Left ventricle myocardium superior (tissue), 1 donor: ENCODE measurements around the gene FLYWCH1. TPM values are rescaled to one million over a fixed set of nuclear protein-coding genes. Genes with fewer than 3 reads are reported as not detected.

ENCODE experiments used
- ATAC-seq: fragments of 200-7000 bp; cut with Tn5 transposase; one replicate; pipeline ENCODE4 v1.9.1; 2020; ENCODE audit warnings: mild to moderate bottlenecking, moderate library complexity
- DNase-seq: peaks from one replicate; pipeline ENCODE4 v3.0.0-alpha.2; 2020
- intact Hi-C: fragments of 100-400 bp; cut with micrococcal nuclease; formaldehyde crosslinking; loops from one replicate; pipeline ENCODE4 v1.11.0; 2022
- total RNA-seq: library from RNA; stranded (reverse); fragmentation: NEBNext Ultra II Directional; extraction: Animal tissue kit (Norgen Biotek cat#: 25700); gene quantifications from one replicate; pipeline ENCODE4 v1.2.1, GENCODE V29; 2021
- donor health status: DM: no; HTN: yes; CAD: no; lungs with severe emphysema.

The FLYWCH1 gene
- total RNA-seq, 1 donor from 2014 or later, result 36.1 TPM

GRCh38 chr16:2963723-2964474, 52.2 kb downstream of the FLYWCH1 start, which contains the start of gene KREMEN2:
TSS of gene KREMEN2 (plus strand) at chr16:2964275. CDS start at chr16:2964521, 246 bp downstream.
- ATAC-seq (no peak), DNase-seq (no peak)
- intact Hi-C loops, result no loop called here

DNA sequence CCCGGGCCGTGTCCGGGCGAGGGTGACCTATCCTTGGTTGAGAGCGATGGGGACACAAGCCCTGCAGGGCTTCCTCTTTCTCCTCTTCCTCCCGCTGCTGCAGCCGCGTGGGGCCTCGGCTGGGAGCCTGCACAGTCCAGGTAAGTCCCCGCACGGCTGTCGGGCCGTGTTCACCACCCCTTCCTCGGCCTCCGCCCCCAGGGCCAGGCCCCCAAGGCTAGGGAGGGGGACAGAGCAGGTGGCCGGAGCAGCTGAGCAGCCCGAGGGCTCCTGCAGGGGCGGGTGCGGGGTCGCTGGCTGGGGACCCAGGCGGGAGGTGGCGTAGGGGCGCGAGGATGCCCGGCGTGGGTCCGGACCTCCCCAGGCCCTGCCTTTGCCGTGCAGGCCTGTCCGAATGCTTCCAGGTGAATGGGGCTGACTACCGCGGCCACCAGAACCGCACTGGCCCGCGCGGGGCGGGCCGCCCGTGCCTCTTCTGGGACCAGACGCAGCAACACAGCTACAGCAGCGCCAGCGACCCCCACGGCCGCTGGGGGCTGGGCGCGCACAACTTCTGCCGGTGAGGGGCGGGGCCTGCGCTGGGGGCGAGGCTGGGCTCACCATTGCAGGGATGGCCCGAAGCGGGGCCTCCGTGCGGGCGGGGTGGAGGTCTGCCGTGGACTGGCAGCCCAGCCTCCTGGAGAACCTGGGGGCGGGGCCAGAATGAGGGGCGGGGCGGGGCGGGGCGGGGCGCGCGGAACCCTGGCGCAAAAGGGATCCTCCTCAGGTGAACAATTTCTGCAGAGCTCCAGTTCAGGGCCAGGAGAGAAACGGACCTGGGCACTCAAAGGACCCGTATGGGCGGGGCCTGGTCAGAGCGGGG, 53.0 kb downstream of the FLYWCH1 start:
- intact Hi-C loops, result no loop called here
- no peak for DNase-seq
- no peak for ATAC-seq

DNA sequence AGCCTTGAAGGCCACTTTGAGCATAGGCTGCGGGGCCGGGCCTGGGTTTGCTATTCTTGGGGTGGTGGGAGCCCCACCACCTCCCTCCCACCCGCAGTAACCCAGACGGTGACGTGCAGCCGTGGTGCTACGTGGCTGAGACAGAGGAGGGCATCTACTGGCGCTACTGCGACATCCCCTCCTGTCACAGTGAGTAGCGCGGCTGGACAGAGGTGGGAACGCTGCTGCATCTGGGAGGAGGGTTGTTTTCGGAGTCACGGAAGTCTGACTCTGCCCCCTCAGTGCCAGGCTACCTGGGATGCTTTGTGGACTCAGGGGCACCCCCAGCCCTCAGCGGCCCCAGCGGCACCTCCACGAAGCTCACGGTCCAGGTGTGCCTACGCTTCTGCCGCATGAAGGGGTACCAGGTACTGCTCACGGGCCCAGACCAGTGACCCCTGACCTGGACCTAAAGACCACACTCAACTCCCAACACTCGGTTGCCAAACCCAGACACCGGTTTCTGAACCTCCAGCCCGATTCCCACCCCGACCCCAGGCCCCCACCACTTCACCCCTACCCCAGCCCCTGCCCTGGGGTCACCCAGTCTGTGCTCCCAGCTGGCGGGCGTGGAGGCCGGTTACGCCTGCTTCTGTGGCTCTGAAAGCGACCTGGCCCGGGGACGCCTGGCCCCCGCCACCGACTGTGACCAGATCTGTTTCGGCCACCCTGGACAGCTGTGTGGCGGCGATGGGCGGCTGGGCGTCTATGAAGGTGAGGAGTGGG, 54.5 kb downstream of the FLYWCH1 start:
- DNase-seq (peak; percentile 22), ATAC-seq (no peak)
- intact Hi-C loops, result no loop called here

DNA sequence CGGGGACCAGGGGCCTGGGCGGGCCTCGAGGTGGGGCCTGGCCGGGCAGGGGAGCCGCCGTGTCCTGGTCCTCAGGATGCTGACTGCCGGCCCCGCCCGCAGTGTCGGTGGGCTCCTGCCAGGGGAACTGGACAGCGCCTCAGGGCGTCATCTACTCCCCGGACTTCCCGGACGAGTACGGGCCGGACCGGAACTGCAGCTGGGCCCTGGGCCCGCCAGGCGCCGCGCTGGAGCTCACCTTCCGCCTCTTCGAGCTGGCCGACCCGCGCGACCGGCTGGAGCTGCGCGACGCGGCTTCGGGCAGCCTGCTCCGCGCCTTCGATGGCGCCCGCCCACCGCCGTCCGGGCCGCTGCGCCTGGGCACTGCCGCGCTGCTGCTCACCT, 55.1 kb downstream of the FLYWCH1 start:
- DNase-seq (peak; percentile 57), ATAC-seq (no peak)
- intact Hi-C loops, result no loop called here

GRCh38 chr16:2967211-2967631, 55.5 kb downstream of the FLYWCH1 start:
- no peak for ATAC-seq
- intact Hi-C loops, result no loop called here
- DNase-seq, result no peak

GRCh38 chr16:2967721-2968161, 56.0 kb downstream of the FLYWCH1 start:
- DNase-seq (no peak), ATAC-seq (no peak)
- intact Hi-C loops, result no loop called here

GRCh38 chr16:2968368-2968737, 56.6 kb downstream of the FLYWCH1 start:
- DNase-seq (no peak), ATAC-seq (no peak)
- intact Hi-C loops, result no loop called here

GRCh38 chr16:2968738-2969544, 57.2 kb downstream of the FLYWCH1 start, which contains the start of gene PAQR4:
TSS of gene PAQR4 (plus strand) at chr16:2969348. CDS start at chr16:2969675, 327 bp downstream.
- peak; percentile 94 for ATAC-seq
- DNase-seq, result peak; percentile 95
- intact Hi-C loops, result no loop called here

DNA sequence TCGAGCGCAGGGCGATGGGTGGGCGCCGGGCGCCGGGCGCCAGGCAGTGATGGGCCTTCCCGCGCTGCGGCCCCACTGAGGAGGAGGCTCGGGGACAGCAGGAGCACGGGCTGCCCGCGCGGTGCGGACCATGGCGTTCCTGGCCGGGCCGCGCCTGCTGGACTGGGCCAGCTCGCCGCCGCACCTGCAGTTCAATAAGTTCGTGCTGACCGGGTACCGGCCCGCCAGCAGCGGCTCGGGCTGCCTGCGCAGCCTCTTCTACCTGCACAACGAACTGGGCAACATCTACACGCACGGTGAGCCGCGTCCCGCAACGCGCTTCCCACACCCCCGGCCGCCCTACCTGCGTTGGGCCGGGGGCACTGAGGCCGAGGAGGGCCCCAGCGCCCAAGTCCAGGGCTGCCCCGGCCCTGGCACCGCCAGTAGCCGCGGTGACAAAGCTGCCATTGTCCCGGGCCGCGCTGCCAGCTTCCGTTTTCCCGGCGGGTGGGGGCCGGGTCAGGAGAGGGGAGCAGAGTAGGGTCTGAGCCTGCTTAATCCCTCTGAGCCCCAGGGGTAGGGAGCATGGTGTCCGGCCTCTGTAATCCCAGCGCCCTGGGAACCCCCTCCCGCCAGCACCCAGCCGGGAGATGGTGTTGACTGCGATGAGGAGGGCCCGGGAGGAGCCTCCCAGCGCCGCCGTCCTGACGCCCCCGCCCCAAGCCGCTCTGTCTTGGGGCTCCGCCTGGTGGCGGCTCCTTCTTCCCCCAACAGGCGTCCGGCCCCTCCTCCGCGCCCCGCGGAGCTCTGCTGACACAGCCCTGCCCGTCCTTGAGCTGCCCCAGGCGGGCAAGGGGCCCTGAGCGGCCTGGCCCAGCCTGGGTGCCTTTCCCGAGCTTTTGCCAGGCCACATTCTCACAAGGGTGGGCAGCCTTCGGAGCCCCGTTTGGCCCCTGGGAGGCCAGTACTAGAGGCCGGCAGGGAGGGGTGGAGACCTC, 58.1 kb downstream of the FLYWCH1 start:
- intact Hi-C loops, result no loop called here

DNA sequence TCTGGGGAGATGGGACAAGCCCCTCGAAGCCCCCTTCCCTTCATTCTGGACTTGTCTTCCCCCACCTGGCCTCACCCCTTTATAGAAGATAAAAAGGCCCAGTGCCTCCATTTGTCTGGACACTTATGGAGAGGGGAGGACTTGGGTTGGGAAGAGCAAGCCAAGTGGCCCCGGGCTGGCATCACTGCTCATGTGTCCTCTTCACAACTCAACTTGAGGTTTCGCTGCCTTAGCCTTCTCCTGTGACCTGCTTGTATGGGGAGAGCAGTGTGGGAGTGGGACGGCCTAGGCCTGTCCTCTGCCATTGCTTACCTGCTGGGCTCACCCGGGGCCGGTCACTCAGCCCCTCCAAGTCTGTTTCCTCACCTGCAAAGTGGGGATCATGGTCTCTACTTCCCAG, 58.8 kb downstream of the FLYWCH1 start:
- DNase-seq, result no peak
- intact Hi-C loops, result no loop called here
- ATAC-seq, result no peak

More for the DNA sequence above, 58.1 kb downstream of the FLYWCH1 start:
- DNase-seq (peak; percentile 79), ATAC-seq (peak; percentile 46)

- ATAC-seq, result no peak
- DNase-seq, result no peak
- intact Hi-C loops, result no loop called here
Observed at GRCh38 chr16:2971134-2971984, 59.6 kb downstream of the FLYWCH1 start.

DNA sequence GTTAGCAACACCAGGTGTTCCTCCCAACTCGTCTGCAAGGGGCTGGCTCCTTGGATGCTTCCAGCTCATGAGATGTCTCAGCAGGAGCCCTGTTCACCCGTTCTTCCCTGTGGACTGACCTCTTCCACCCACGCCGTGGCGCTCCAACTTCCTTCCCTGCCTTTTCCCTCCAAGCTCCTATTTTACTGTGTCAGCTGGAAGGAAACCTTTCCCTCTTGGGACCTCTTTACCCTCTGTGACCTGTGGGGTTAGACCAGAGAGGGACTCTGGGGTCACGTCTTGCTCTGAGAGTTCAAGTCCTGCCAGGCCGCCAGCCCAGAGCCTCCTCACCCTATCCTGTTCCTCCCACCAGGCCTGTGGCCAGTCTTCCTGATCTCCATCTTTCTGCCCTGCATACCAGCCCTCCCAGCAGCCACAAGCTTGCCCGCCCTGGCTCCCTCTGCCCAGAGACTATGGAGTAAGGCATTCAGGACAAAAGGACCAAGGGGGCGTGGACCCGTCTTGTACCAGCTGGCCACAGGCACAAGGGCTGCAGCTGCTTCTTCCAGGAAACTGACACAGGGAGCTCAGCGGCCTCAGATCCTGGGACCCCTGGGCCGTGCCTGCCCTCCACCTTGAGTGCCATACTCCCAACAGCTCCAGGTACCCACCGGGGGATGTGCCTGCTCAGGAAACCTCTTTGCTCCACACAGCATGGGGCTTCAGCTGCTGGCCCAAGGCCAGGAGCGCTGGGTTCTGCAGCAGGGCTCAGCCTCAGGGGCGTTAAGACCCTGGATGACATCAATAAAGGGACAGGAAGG, 60.5 kb downstream of the FLYWCH1 start:
- intact Hi-C loops, result no loop called here
- ATAC-seq, result no peak
- DNase-seq, result no peak

- intact Hi-C loops, result no loop called here
- DNase-seq (no peak), ATAC-seq (no peak)
Observed at GRCh38 chr16:2973093-2973492, 61.4 kb downstream of the FLYWCH1 start.

- intact Hi-C loops, result no loop called here
- ATAC-seq (no peak), DNase-seq (no peak)
Observed at GRCh38 chr16:2973605-2974318, 62.0 kb downstream of the FLYWCH1 start.

GRCh38 chr16:2974319-2975056, 62.8 kb downstream of the FLYWCH1 start:
- ATAC-seq, result no peak
- DNase-seq, result no peak
- intact Hi-C loops, result no loop called here
